HepG2 (cell line): ENCODE results near the gene SNPH. TPM values are rescaled to one million over a fixed set of nuclear protein-coding genes. Genes with fewer than 3 reads are reported as not detected.
"Not testable (repeated sequence)": the region's sequence is repeated elsewhere in the genome, so short reads cannot be mapped to it uniquely, and the experiment has no call there.

Experiments used
- ATAC-seq: fragments of 200-7000 bp; cut with Tn5 transposase; 3 replicates; pipeline ENCODE4 v1.9.1; 2020; ENCODE audit warnings: mild to moderate bottlenecking, moderate library complexity
- BruUV-seq: library from RNA; stranded (reverse); fragments of 400-500 nt; replicated peaks from 2 replicates; lab custom pipeline; 2021; lab: Mats Ljungman, UMichigan
- CTCF ChIA-PET: fragments of 300-600 bp; formaldehyde crosslinking; extraction: SDS; loops from one replicate; lab custom pipeline; 2021; ENCODE audit warnings: low total read pairs, inconsistent platforms, low intra/inter-chr PET ratio; lab: Yijun Ruan, JAX
- POLR2A ChIA-PET: fragments of 350-600 bp; sonication (Branson Sonifier 250); formaldehyde crosslinking; loops from one replicate; lab custom pipeline; 2020; ENCODE audit warnings: antibody characterized with exemption, inconsistent platforms; lab: Yijun Ruan, JAX
- DNase-seq: peaks from one replicate; pipeline ENCODE4 v3.0.0-alpha.2; 2015; ENCODE audit warnings: low spot score
- FAIRE-seq: peaks from 3 replicates; lab custom pipeline; 2011; peaks lifted over from hg19 to GRCh38; lab: Jason Lieb, UNC
- H2AFZ ChIP-seq: one replicate; pipeline ENCODE4 v1.6.1; 2011; ENCODE audit warnings: low read length, inconsistent platforms
- H3K27ac ChIP-seq: fragments of 300-600 bp; 3 replicates; pipeline ENCODE4 v1.8.0; 2011; ENCODE audit warnings: mixed run types, mild to moderate bottlenecking, mixed read lengths, low read length, inconsistent platforms; ENCODE audit not compliant: insufficient read depth; ENCODE audit errors: extremely low read length
- H3K27me3 ChIP-seq, 2 experiments: fragments of 200-600 bp in 1 of 2; 2 replicates in 1 of 2; 3 replicates in 1 of 2; pipeline versions ENCODE4 v1.6.0 to v1.8.0; 2011; ENCODE audit warnings: low read length in 2 of 2, mild to moderate bottlenecking in 2 of 2, moderate library complexity in 2 of 2, inconsistent platforms in 1 of 2; ENCODE audit not compliant: insufficient read depth in 2 of 2, control insufficient read depth in 1 of 2
- H3K36me3 ChIP-seq, 2 experiments: fragments of 200-600 bp in 1 of 2; replicated peaks in 1 of 2; 2 replicates in 1 of 2; 3 replicates in 1 of 2; pipeline versions ENCODE4 v1.5.1 to v1.8.0; 2011; ENCODE audit warnings: low read length in 2 of 2, inconsistent platforms in 1 of 2; ENCODE audit not compliant: insufficient read depth in 2 of 2, control insufficient read depth in 1 of 2
- H3K4me1 ChIP-seq: 2 replicates; pipeline ENCODE4 v1.5.1; 2012; ENCODE audit warnings: low read length, inconsistent platforms; ENCODE audit not compliant: insufficient read depth
- H3K4me2 ChIP-seq: 2 replicates; pipeline ENCODE4 v1.6.0; 2011; ENCODE audit warnings: low read depth, low read length, inconsistent platforms
- H3K4me3 ChIP-seq, 3 experiments: fragments of 200-600 bp in 1 of 3; sonication (generic), shearing (Covaris generic) in 1 of 3; replicated peaks in 1 of 3; 2 replicates each; pipeline ENCODE4 v1.5.1; 2011 to 2016; ENCODE audit warnings: low read length in 3 of 3, inconsistent platforms in 2 of 3, low read depth in 2 of 3, mild to moderate bottlenecking in 2 of 3, control low read depth in 1 of 3, mixed read lengths in 1 of 3; ENCODE audit not compliant: insufficient read depth in 1 of 3
- H3K79me2 ChIP-seq: one replicate; pipeline ENCODE4 v1.6.1; 2011; ENCODE audit warnings: low read length, inconsistent platforms; ENCODE audit not compliant: insufficient read depth
- H3K9ac ChIP-seq: 2 replicates; pipeline ENCODE4 v1.6.0; 2011; ENCODE audit warnings: mild to moderate bottlenecking, low read depth, low read length, inconsistent platforms; ENCODE audit not compliant: insufficient read depth
- H3K9me3 ChIP-seq: 2 replicates; pipeline ENCODE4 v1.5.1; 2012; ENCODE audit warnings: mild to moderate bottlenecking, low read length
- H4K20me1 ChIP-seq: 2 replicates; pipeline ENCODE4 v1.6.0; 2011; ENCODE audit warnings: inconsistent platforms, mild to moderate bottlenecking, low read length, moderate library complexity; ENCODE audit not compliant: insufficient read depth
- ARID2 ChIP-seq: sonication (generic); formaldehyde crosslinking; IDR thresholded peaks from 2 replicates; pipeline ENCODE4 v1.8.1; 2022; ENCODE audit warnings: mild to moderate bottlenecking, missing genetic modification reagents, borderline replicate concordance
- MAFF ChIP-seq: IDR thresholded peaks from 2 replicates; pipeline ENCODE4 v1.6.1; 2011; ENCODE audit warnings: low read depth, low read length, improper control_type of control experiment
- NFYB ChIP-seq: sonication (generic); formaldehyde crosslinking; IDR thresholded peaks from 2 replicates; pipeline ENCODE4 v1.4.0; 2020; ENCODE audit warnings: missing genetic modification reagents
- NRL ChIP-seq: sonication (generic); formaldehyde crosslinking; IDR thresholded peaks from 2 replicates; pipeline ENCODE4 v1.5.0; 2020; ENCODE audit warnings: missing genetic modification reagents, mild to moderate bottlenecking, moderate library complexity, borderline replicate concordance
- PLSCR1 ChIP-seq: sonication (generic); formaldehyde crosslinking; IDR thresholded peaks from 2 replicates; pipeline ENCODE4 v1.5.0; 2020; ENCODE audit warnings: missing genetic modification reagents, mild to moderate bottlenecking, borderline replicate concordance
- REPIN1 ChIP-seq: sonication (generic); formaldehyde crosslinking; IDR thresholded peaks from 2 replicates; pipeline ENCODE4 v1.8.0; 2022; ENCODE audit warnings: missing genetic modification reagents, low read depth, mild to moderate bottlenecking, borderline replicate concordance
- TFE3 ChIP-seq: IDR thresholded peaks from 2 replicates; pipeline ENCODE4 v1.6.1; 2016
- THRA ChIP-seq: sonication (generic); formaldehyde crosslinking; IDR thresholded peaks from 2 replicates; pipeline ENCODE4 v1.4.0; 2020; ENCODE audit warnings: missing genetic modification reagents, borderline replicate concordance
- ZBTB21 ChIP-seq: sonication (generic); formaldehyde crosslinking; IDR thresholded peaks from 2 replicates; pipeline ENCODE4 v1.4.0; 2020; ENCODE audit warnings: missing genetic modification reagents
- ZNF136 ChIP-seq: sonication (generic); formaldehyde crosslinking; IDR thresholded peaks from 2 replicates; pipeline ENCODE4 v1.8.1; 2022; ENCODE audit warnings: low read depth, mild to moderate bottlenecking, moderate library complexity, missing genetic modification reagents
- ZNF224 ChIP-seq: sonication (generic); formaldehyde crosslinking; IDR thresholded peaks from 2 replicates; pipeline ENCODE4 v1.5.0; 2020; ENCODE audit warnings: mild to moderate bottlenecking, missing genetic modification reagents
- ZNF383 ChIP-seq: sonication (generic); formaldehyde crosslinking; IDR thresholded peaks from 2 replicates; pipeline ENCODE4 v1.4.0; 2020; ENCODE audit warnings: missing genetic modification reagents, mild to moderate bottlenecking, borderline replicate concordance
- ZNF569 ChIP-seq: sonication (generic); formaldehyde crosslinking; IDR thresholded peaks from 2 replicates; pipeline ENCODE4 v1.5.0; 2020; ENCODE audit warnings: mild to moderate bottlenecking, missing genetic modification reagents, moderate library complexity, borderline replicate concordance
- ZNF740 ChIP-seq: sonication (generic); formaldehyde crosslinking; IDR thresholded peaks from 2 replicates; pipeline ENCODE4 v1.4.0; 2020; ENCODE audit warnings: missing genetic modification reagents
- WGBS: methylation state at CpG from one replicate; pipeline ENCODE4 v1.1.6; 2017; ENCODE audit warnings: low lambda C conversion rate; 5-methylcytosine and 5-hydroxymethylcytosine counted together
- in situ Hi-C: cut with HindIII; loops from 2 replicates; pipeline ENCODE4 v1.10.0; 2017; ENCODE audit warnings: low pct_unique_long_range_greater_than_20kb; ENCODE audit not compliant: extremely low pct_ligation_motif_present
- intact Hi-C: fragments of 100-400 bp; cut with micrococcal nuclease; formaldehyde crosslinking; loops from one replicate; pipeline ENCODE4 v1.10.0; 2022; ENCODE audit not compliant: unreplicated experiment
- polyA plus RNA-seq, 8 experiments: library from polyadenylated mRNA; depleted of rRNA in 3 of 8; stranded (reverse) in 7 of 8; unstranded in 1 of 8; fragments of >200 nt; fragmentation: Illumina TruSeq in 4 of 8; extraction: Trizol in 4 of 8; gene quantifications; 2 replicates each; pipeline versions ENCODE4 v1.2.1 to v1.2.3, GENCODE V29; 2011 to 2016; ENCODE audit warnings: low read depth in 4 of 8, missing spikeins in 1 of 8, mixed read lengths in 1 of 8; ENCODE audit not compliant: insufficient read depth in 1 of 8
- total RNA-seq, 5 experiments: library from RNA; depleted of rRNA; stranded (reverse); fragments of >200 nt; fragmentation: Illumina TruSeq; extraction: Trizol; gene quantifications; 2 replicates each; pipeline ENCODE4 v1.2.3, GENCODE V29; 2016; ENCODE audit warnings: low read depth in 1 of 5

SNPH gene
- total and polyA plus RNA-seq, 2 of the 13 experiments (the other 11 are each of a cell fraction or from before 2014, with no cell fraction given), result 0.09 TPM; not detected in 1

- no peak for TF ChIP-seq ZNF569 (CRISPR knock-in tag)
- TF ChIP-seq NRL, result no peak
- no peak for TF ChIP-seq ZNF224 (CRISPR knock-in tag)
- no peak for TF ChIP-seq TFE3 (CRISPR knock-in tag)
- no peak for TF ChIP-seq NFYB (CRISPR knock-in tag)
- no peak for TF ChIP-seq ZNF740
- TF ChIP-seq MAFF, result no peak
- no peak for TF ChIP-seq REPIN1 (CRISPR knock-in tag)
- no peak for TF ChIP-seq ZNF136 (CRISPR knock-in tag)
- no peak for TF ChIP-seq ZNF383
- no peak for TF ChIP-seq THRA (CRISPR knock-in tag)
- TF ChIP-seq PLSCR1 (CRISPR knock-in tag), result no peak
- no peak for TF ChIP-seq ZBTB21 (CRISPR knock-in tag)
- TF ChIP-seq ARID2 (CRISPR knock-in tag), result no peak
- no peaks in the 10 kb centered on the region for H3K79me2 ChIP-seq
- H2AFZ ChIP-seq, result no peak overlapping the region
- no peak overlapping the region for H3K9ac ChIP-seq
- no peaks in the 10 kb centered on the region for H3K9me3 ChIP-seq
- H4K20me1 ChIP-seq, result no peaks in the 10 kb centered on the region
- no peak overlapping the region for H3K4me3 ChIP-seq
- no TSS peak for BruUV-seq
- DNase-seq (no peak), FAIRE-seq (no peak), ATAC-seq (no peak)
- no peaks in the 10 kb centered on the region for H3K4me1 ChIP-seq
- H3K36me3 ChIP-seq, result no peaks in the 10 kb centered on the region
- in situ Hi-C loops, result no loop called here
- no peak overlapping the region for H3K4me2 ChIP-seq
- H3K27me3 ChIP-seq, result no peaks in the 10 kb centered on the region; a peak in 1 of 5 replicates
- CTCF ChIA-PET, result no interaction called here
- H3K27ac ChIP-seq, result no peak overlapping the region
- intact Hi-C loops, result no loop called here
- POLR2A ChIA-PET, result interaction anchor here (0.6 kb wide), 1 partner anchor 908 kb away, joined by 3 read pairs; no protein-coding TSS in a partner anchor
Observed at GRCh38 chr20:1247689-1248088, 18.4 kb upstream of the SNPH start.

- DNase-seq, H3K4me1 ChIP-seq, H4K20me1 ChIP-seq, H3K27me3 ChIP-seq, BruUV-seq, H2AFZ ChIP-seq, H3K9ac ChIP-seq, in situ Hi-C loops, POLR2A ChIA-PET, H3K27ac ChIP-seq, H3K4me3 ChIP-seq, ATAC-seq, H3K79me2 ChIP-seq, H3K4me2 ChIP-seq, FAIRE-seq, H3K9me3 ChIP-seq, H3K36me3 ChIP-seq, intact Hi-C loops, CTCF ChIA-PET: not testable (repeated sequence)
- WGBS, result 30% methylated on average over 2 of the region's 2 CpGs
Observed at GRCh38 chr20:1250282-1250681, 15.8 kb upstream of the SNPH start.
